Gastroesophageal sphincter (tissue), 3 donors: ENCODE measurements around the gene CRKL.

Experiments used
- POLR2A ChIP-seq, 2 donors: fragments of 450-650 bp; IDR thresholded peaks; one replicate each; pipeline ENCODE4 v1.6.1; 2017; ENCODE audit warnings: antibody characterized with exemption in 2 of 2, mild to moderate bottlenecking in 2 of 2, moderate library complexity in 1 of 2
- TF ChIP-seq, protein P1 (sequence below), 4 experiments: fragments of 200-600 bp in 2 of 4; fragments of 450-650 bp in 2 of 4; sonication (generic) in 1 of 4; IDR thresholded peaks; one replicate each; pipeline ENCODE4 v1.5.1; 2017 to 2019; ENCODE audit warnings: antibody characterized with exemption in 4 of 4, mild to moderate bottlenecking in 2 of 4, moderate library complexity in 2 of 4

GRCh38 chr22:20989323-20990138 is 72.3 kb downstream of the CRKL start:
- TF ChIP-seq, protein P1, sequence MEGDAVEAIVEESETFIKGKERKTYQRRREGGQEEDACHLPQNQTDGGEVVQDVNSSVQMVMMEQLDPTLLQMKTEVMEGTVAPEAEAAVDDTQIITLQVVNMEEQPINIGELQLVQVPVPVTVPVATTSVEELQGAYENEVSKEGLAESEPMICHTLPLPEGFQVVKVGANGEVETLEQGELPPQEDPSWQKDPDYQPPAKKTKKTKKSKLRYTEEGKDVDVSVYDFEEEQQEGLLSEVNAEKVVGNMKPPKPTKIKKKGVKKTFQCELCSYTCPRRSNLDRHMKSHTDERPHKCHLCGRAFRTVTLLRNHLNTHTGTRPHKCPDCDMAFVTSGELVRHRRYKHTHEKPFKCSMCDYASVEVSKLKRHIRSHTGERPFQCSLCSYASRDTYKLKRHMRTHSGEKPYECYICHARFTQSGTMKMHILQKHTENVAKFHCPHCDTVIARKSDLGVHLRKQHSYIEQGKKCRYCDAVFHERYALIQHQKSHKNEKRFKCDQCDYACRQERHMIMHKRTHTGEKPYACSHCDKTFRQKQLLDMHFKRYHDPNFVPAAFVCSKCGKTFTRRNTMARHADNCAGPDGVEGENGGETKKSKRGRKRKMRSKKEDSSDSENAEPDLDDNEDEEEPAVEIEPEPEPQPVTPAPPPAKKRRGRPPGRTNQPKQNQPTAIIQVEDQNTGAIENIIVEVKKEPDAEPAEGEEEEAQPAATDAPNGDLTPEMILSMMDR (IDR thresholded peaks at IDR 0.05): no peak
- no peak for TF ChIP-seq POLR2A (IDR thresholded peaks at IDR 0.05)
